GM12878 (cell line): ENCODE data around the gene ZSWIM6. TPM values are rescaled to one million over a fixed set of nuclear protein-coding genes. Genes with fewer than 3 reads are reported as not detected.

ENCODE experiments used
- ATAC-seq: fragments of 200-7000 bp; cut with Tn5 transposase; 3 replicates; pipeline ENCODE4 v1.9.1; 2020; ENCODE audit warnings: mild to moderate bottlenecking, moderate library complexity
- BruUV-seq: library from RNA; stranded (reverse); fragments of 400-500 nt; replicated peaks from 2 replicates; lab custom pipeline; 2021; lab: Mats Ljungman, UMichigan
- CTCF ChIA-PET: fragments of 300-600 bp; sonication (Branson Sonifier 250); formaldehyde crosslinking; extraction: SDS; loops from one replicate; lab custom pipeline; 2021; ENCODE audit warnings: inconsistent platforms; lab: Yijun Ruan, JAX
- POLR2A ChIA-PET: fragments of 350-600 bp; formaldehyde crosslinking; extraction: SDS; loops from one replicate; lab custom pipeline; 2021; ENCODE audit warnings: inconsistent platforms; lab: Charles Lee
- RAD21 ChIA-PET: fragments of 300-600 bp; sonication (Branson Sonifier 250); formaldehyde crosslinking; loops from one replicate; lab custom pipeline; 2023; ENCODE audit warnings: antibody characterized with exemption; ENCODE audit not compliant: unreplicated experiment; lab: Charles Lee
- SMC1A ChIA-PET: fragments of 300-600 bp; sonication (Branson Sonifier 250); formaldehyde crosslinking; loops from one replicate; lab custom pipeline; 2023; ENCODE audit not compliant: unreplicated experiment, uncharacterized antibody; lab: Charles Lee
- DNase-seq: peaks from one replicate; pipeline ENCODE4 v3.0.0-alpha.2; 2011; ENCODE audit warnings: low read depth, low spot score
- FAIRE-seq: peaks from 3 replicates; lab custom pipeline; 2011; peaks lifted over from hg19 to GRCh38; lab: Jason Lieb, UNC
- H2AFZ ChIP-seq: 2 replicates; pipeline ENCODE4 v1.6.0; 2011; ENCODE audit warnings: low read depth, low read length, control low read depth; ENCODE audit not compliant: control insufficient read depth
- H3K27ac ChIP-seq: 2 replicates; pipeline ENCODE4 v1.5.1; 2011; ENCODE audit warnings: control low read depth; ENCODE audit not compliant: control insufficient read depth, insufficient read depth
- H3K27me3 ChIP-seq, 2 experiments: replicated peaks in 1 of 2; 2 replicates each; pipeline versions ENCODE4 v1.6.0 to v1.6.1; 2011; ENCODE audit warnings: low read length in 1 of 2; ENCODE audit not compliant: control insufficient read depth in 2 of 2, insufficient read depth in 2 of 2
- H3K36me3 ChIP-seq, 2 experiments: 2 replicates each; pipeline ENCODE4 v1.5.1; 2011; ENCODE audit warnings: low read length in 1 of 2; ENCODE audit not compliant: control insufficient read depth in 2 of 2, insufficient read depth in 2 of 2
- H3K4me1 ChIP-seq: 2 replicates; pipeline ENCODE4 v1.6.1; 2011; ENCODE audit warnings: mild to moderate bottlenecking, low read length, moderate library complexity, mixed read lengths; ENCODE audit not compliant: control insufficient read depth, insufficient read depth
- H3K4me2 ChIP-seq: 2 replicates; pipeline ENCODE4 v1.6.0; 2011; ENCODE audit warnings: control low read depth; ENCODE audit not compliant: control insufficient read depth, insufficient read depth
- H3K4me3 ChIP-seq: fragments of 200-600 bp; sonication (generic); 2 replicates; pipeline ENCODE4 v1.5.1; 2016
- H3K79me2 ChIP-seq: 2 replicates; pipeline ENCODE4 v1.6.0; 2011; ENCODE audit warnings: low read length; ENCODE audit not compliant: control insufficient read depth, insufficient read depth
- H3K9ac ChIP-seq: 2 replicates; pipeline ENCODE4 v1.8.0; 2011; ENCODE audit warnings: low read length, control low read depth, mixed read lengths; ENCODE audit not compliant: control insufficient read depth, insufficient read depth
- H3K9me3 ChIP-seq: replicated peaks from 3 replicates; pipeline ENCODE4 v1.5.1; 2011; ENCODE audit warnings: mild to moderate bottlenecking, low read length; ENCODE audit not compliant: control insufficient read depth, insufficient read depth
- H4K20me1 ChIP-seq: 2 replicates; pipeline ENCODE4 v1.6.0; 2011; ENCODE audit not compliant: control insufficient read depth, insufficient read depth
- BMI1 ChIP-seq: fragments of 450-650 bp; IDR thresholded peaks from 2 replicates; pipeline ENCODE4 v1.6.1; 2016; ENCODE audit warnings: mild to moderate bottlenecking, moderate library complexity, borderline replicate concordance
- FOS ChIP-seq: IDR thresholded peaks from 3 replicates; pipeline ENCODE4 v1.6.1; 2011; ENCODE audit warnings: borderline replicate concordance; ENCODE audit not compliant: insufficient read length; ENCODE audit errors: extremely low read depth
- HDAC2 ChIP-seq: fragments of 200-600 bp; sonication (generic); IDR thresholded peaks from 2 replicates; pipeline ENCODE4 v1.6.1; 2017
- IKZF2 ChIP-seq, 2 experiments: fragments of 450-650 bp; IDR thresholded peaks; 2 replicates each; pipeline ENCODE4 v1.6.1; 2017; ENCODE audit warnings: mild to moderate bottlenecking in 2 of 2, moderate library complexity in 2 of 2
- JUND ChIP-seq: IDR thresholded peaks from 2 replicates; pipeline ENCODE4 v1.6.1; 2012; ENCODE audit warnings: low read depth, mild to moderate bottlenecking, low read length, improper control_type of control experiment, moderate library complexity
- MXI1 ChIP-seq: fragments of 150-350 bp; IDR thresholded peaks from 2 replicates; pipeline ENCODE4 v1.6.1; 2011; ENCODE audit warnings: low read depth, mild to moderate bottlenecking, inconsistent platforms, low read length, improper control_type of control experiment
- NFYA ChIP-seq: IDR thresholded peaks from 2 replicates; pipeline ENCODE4 v1.6.1; 2011; ENCODE audit warnings: low read depth, mild to moderate bottlenecking, low read length, improper control_type of control experiment, borderline replicate concordance
- NR2C2 ChIP-seq: IDR thresholded peaks from 2 replicates; pipeline ENCODE4 v1.6.1; 2011; ENCODE audit warnings: borderline replicate concordance, low read depth; ENCODE audit not compliant: control insufficient read depth, insufficient read length
- POLR2A ChIP-seq: IDR thresholded peaks from 2 replicates; pipeline ENCODE4 v1.6.1; 2011; ENCODE audit warnings: low read depth, mild to moderate bottlenecking, low read length
- POLR2AphosphoS2 ChIP-seq: IDR thresholded peaks from 2 replicates; pipeline ENCODE4 v1.6.1; 2011; ENCODE audit warnings: low read depth, mild to moderate bottlenecking, low read length, improper control_type of control experiment, moderate library complexity
- RAD51 ChIP-seq: fragments of 450-650 bp; IDR thresholded peaks from 2 replicates; pipeline ENCODE4 v1.6.1; 2016; ENCODE audit warnings: moderate library complexity, mild to moderate bottlenecking, inconsistent platforms
- SUPT20H ChIP-seq: IDR thresholded peaks from 2 replicates; pipeline ENCODE4 v1.6.1; 2011; ENCODE audit warnings: low read depth, mild to moderate bottlenecking, low read length, moderate library complexity, borderline replicate concordance; ENCODE audit not compliant: control insufficient read depth
- ZNF207 ChIP-seq: fragments of 450-650 bp; IDR thresholded peaks from 2 replicates; pipeline ENCODE4 v1.6.1; 2014; ENCODE audit warnings: antibody characterized with exemption, mild to moderate bottlenecking, borderline replicate concordance
- WGBS: methylation state at CpG from one replicate; pipeline ENCODE4 v1.1.6; 2016; ENCODE audit warnings: low lambda C conversion rate; ENCODE audit not compliant: insufficient replicate concordance, insufficient coverage; ENCODE audit errors: missing lambda C conversion rate; 5-methylcytosine and 5-hydroxymethylcytosine counted together
- in situ Hi-C: fragments of 300-500 bp; cut with MboI; formaldehyde crosslinking; loops from 9 replicates; pipeline ENCODE4 v1.14.3; 2018; ENCODE audit warnings: mixed read lengths
- intact Hi-C: fragments of 100-400 bp; cut with micrococcal nuclease; formaldehyde crosslinking; loops from one replicate; pipeline ENCODE4 v1.14.2; 2022; ENCODE audit not compliant: unreplicated experiment
- polyA plus RNA-seq, 11 experiments: library from polyadenylated mRNA; depleted of rRNA in 4 of 11; unstranded in 6 of 11; stranded (reverse) in 5 of 11; fragments of >200 nt; fragmentation: Nextera tagmentation in 4 of 11; fragmentation: Illumina TruSeq in 1 of 11; extraction: Ambion mirVana in 4 of 11; extraction: Trizol in 1 of 11; gene quantifications; 1 replicate in 1 of 11; 2 replicates in 10 of 11; pipeline versions ENCODE4 v1.2.1 to v1.2.3, GENCODE V29; 2011 to 2016; ENCODE audit warnings: inconsistent platforms in 2 of 11, missing spikeins in 2 of 11, low read depth in 1 of 11
- total RNA-seq, 4 experiments: library from RNA; depleted of rRNA in 3 of 4; stranded (reverse); fragments of >200 nt in 3 of 4; fragmentation: Illumina TruSeq in 1 of 4; extraction: Trizol in 1 of 4; gene quantifications; 2 replicates each; pipeline versions ENCODE4 v1.2.1 to v1.2.3, GENCODE V29; 2013 to 2021

The ZSWIM6 gene
- total and polyA plus RNA-seq, 10 of the 15 experiments (the other 5 are each of a cell fraction or from before 2014, with no cell fraction given), result 0.53 to 6.2 (median 3.4) TPM

DNA sequence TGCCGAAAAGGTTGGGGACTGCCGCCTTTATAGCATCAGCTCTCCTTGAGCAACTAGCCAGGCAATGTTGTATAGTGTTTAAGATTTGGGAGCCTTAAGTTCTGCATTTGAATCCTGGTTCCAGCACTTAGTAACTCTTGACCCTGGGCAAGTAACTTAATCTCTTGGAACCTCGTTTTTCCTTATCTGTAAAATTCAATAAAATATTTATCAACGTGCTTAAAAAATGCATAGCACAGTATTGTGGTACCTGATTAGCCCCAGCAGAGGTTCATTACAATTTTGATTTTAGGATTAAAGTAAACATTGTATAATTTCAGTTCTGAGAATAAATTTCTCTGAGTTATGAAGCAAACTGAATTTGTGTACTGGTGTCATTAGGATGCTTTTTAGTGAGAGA lies 66.4 kb downstream of the ZSWIM6 start (continued):
- TF ChIP-seq JUND (no peak), HDAC2 (no peak)
- TF ChIP-seq, all 136 proteins: peak for 0

- Histone ChIP-seq H3K4me1 (no peaks in the 10 kb centered on the region), H3K4me3 (no peak overlapping the region), H3K4me2 (no peak overlapping the region), H2AFZ (no peak overlapping the region), H3K36me3 (no peaks in the 10 kb centered on the region), H3K27ac (no peak overlapping the region), H3K27me3 (no peaks in the 10 kb centered on the region), H3K79me2 (no peaks in the 10 kb centered on the region), H3K9ac (no peak overlapping the region), H3K9me3 (no peaks in the 10 kb centered on the region), H4K20me1 (no peaks in the 10 kb centered on the region)
- POLR2A ChIA-PET, result no interaction called here
- CTCF ChIA-PET, result interaction anchor here (1.2 kb wide), 1 partner anchor 9 kb away, joined by 3 read pairs; no protein-coding TSS in a partner anchor
- ATAC-seq (no peak), DNase-seq (no peak), FAIRE-seq (no peak)
- intact Hi-C loops, result loop anchor here (10.0 kb wide), 1 partner anchor 345 kb away; no protein-coding TSS in a partner anchor
- WGBS, result 30% methylated on average over 5 of the region's 5 CpGs
- no peak for TF ChIP-seq IKZF2 (IDR thresholded peaks at IDR 0.05)
- no peak for TF ChIP-seq SUPT20H
- TF ChIP-seq NR2C2, result no peak
- TF ChIP-seq POLR2A, result no peak
- no peak for TF ChIP-seq MXI1
- TF ChIP-seq RAD51, result no peak
- TF ChIP-seq POLR2AphosphoS2, result no peak
- TF ChIP-seq BMI1, result no peak
- TF ChIP-seq FOS, result no peak
- no peak for TF ChIP-seq ZNF207
- no peak for TF ChIP-seq NFYA
- SMC1A ChIA-PET, result interaction anchor here (1.2 to 1.6 kb wide), 2 partner anchors 9 to 42 kb away, joined by 3 to 4 read pairs; no protein-coding TSS in a partner anchor
- RAD21 ChIA-PET, result interaction anchor here (0.9 kb wide), 1 partner anchor 226 kb away, joined by 3 read pairs; no protein-coding TSS in a partner anchor
- BruUV-seq, result no TSS peak
- in situ Hi-C loops, result no loop called here
Measured at GRCh38 chr5:61399679-61400078, 67.6 kb downstream of the ZSWIM6 start.
